Transverse colon (tissue), 4 donors: Measurements from ENCODE around the gene ANKRD52. TPM values are rescaled to one million over a fixed set of nuclear protein-coding genes. Genes with fewer than 3 reads are reported as not detected.
A peak's percentile ranks its signal among the peaks of the same experiment; 100 is the strongest.

Experiments used
- DNase-seq: peaks from one replicate; pipeline ENCODE4 v3.0.0-alpha.2; 2019
- H3K27ac ChIP-seq, 4 donors: fragments of 200-600 bp; sonication (generic); 2 replicates each; pipeline ENCODE4 v1.5.1; 2016 to 2018; ENCODE audit warnings: inconsistent platforms in 4 of 4
- H3K27me3 ChIP-seq: fragments of 200-600 bp; sonication (generic); 2 replicates; pipeline ENCODE4 v1.5.1; 2017; ENCODE audit warnings: inconsistent platforms
- H3K36me3 ChIP-seq, 4 donors: fragments of 200-600 bp; sonication (generic); 2 replicates each; pipeline ENCODE4 v1.5.1; 2017 to 2019; ENCODE audit warnings: inconsistent platforms in 4 of 4
- H3K4me1 ChIP-seq, 4 donors: fragments of 200-600 bp; sonication (generic); 2 replicates each; pipeline ENCODE4 v1.5.1; 2017 to 2020; ENCODE audit warnings: inconsistent platforms in 4 of 4
- H3K4me3 ChIP-seq, 4 donors: fragments of 200-600 bp; sonication (generic); 1 replicate in 1 of 4; 2 replicates in 3 of 4; pipeline versions ENCODE4 v1.5.1 to v1.6.1; 2017 to 2019; ENCODE audit warnings: inconsistent platforms in 4 of 4
- H3K9me3 ChIP-seq, 2 donors: fragments of 200-600 bp; sonication (generic); 2 replicates each; pipeline ENCODE4 v1.5.1; 2017 to 2019; ENCODE audit warnings: inconsistent platforms in 2 of 2
- CTCF ChIP-seq, 5 experiments: fragments of 200-600 bp in 3 of 5; fragments of 450-650 bp in 2 of 5; sonication (generic) in 3 of 5; IDR thresholded peaks; 1 replicate in 2 of 5; 2 replicates in 3 of 5; pipeline ENCODE4 v1.5.1; 2016 to 2017; ENCODE audit warnings: antibody characterized with exemption in 5 of 5, inconsistent platforms in 3 of 5, mild to moderate bottlenecking in 2 of 5, moderate library complexity in 1 of 5
- EP300 ChIP-seq: sonication (generic); formaldehyde crosslinking; IDR thresholded peaks from one replicate; pipeline ENCODE4 v1.6.1; 2017; ENCODE audit warnings: antibody characterized with exemption, low read depth
- POLR2A ChIP-seq: fragments of 450-650 bp; IDR thresholded peaks from one replicate; pipeline ENCODE4 v1.6.1; 2016; ENCODE audit warnings: antibody characterized with exemption, mild to moderate bottlenecking, moderate library complexity
- POLR2AphosphoS5 ChIP-seq, 3 donors: sonication (generic); formaldehyde crosslinking; IDR thresholded peaks; one replicate each; pipeline ENCODE4 v1.6.1; 2016; ENCODE audit warnings: antibody characterized with exemption in 3 of 3
- WGBS, 2 donors: methylation state at CpG; one replicate each; pipeline ENCODE4 v1.1.5; 2018; ENCODE audit warnings: low coverage in 1 of 2; 5-methylcytosine and 5-hydroxymethylcytosine counted together
- in situ Hi-C, 4 donors: fragments of 200-750 bp; cut with MboI; loops; one replicate each; pipeline versions ENCODE4 v1.15.0 to v1.15.1; 2017; ENCODE audit warnings: low sequenced_read_pairs in 3 of 4, low pct_ligation_motif_present in 1 of 4, low pct_unique_long_range_greater_than_20kb in 1 of 4
- intact Hi-C: fragments of 100-400 bp; cut with DNase I; formaldehyde crosslinking; loops from one replicate; pipeline ENCODE4 v1.15.1; 2023; ENCODE audit warnings: low total_unique reads
- total RNA-seq, 4 donors: library from RNA; depleted of rRNA; stranded (reverse); fragments of >200 nt; gene quantifications; one replicate each; pipeline ENCODE4 v1.1.0, GENCODE V29; 2016

ANKRD52 gene
- total RNA-seq, 4 donors from 2014 or later, result 28.4 to 120 (median 40.0) TPM

- Histone ChIP-seq H3K27me3 (no peaks in the 10 kb centered on the region), H3K4me1 (peaks cover 21 to 59% (median 32%) of the 10 kb centered on the region in 4 donors), H3K9me3 (no peaks in the 10 kb centered on the region), H3K36me3 (peaks cover 0 to 5% (median 0%) of the 10 kb centered on the region in 4 donors), H3K4me3 (peak overlapping the region; percentile 68 to 94 (median 81)), H3K27ac (peak overlapping the region; percentile 95 to 98 (median 97))
- peak; percentile 51 for DNase-seq
- no peak for TF ChIP-seq POLR2AphosphoS5 (IDR thresholded peaks at IDR 0.05)
- TF ChIP-seq CTCF (IDR thresholded peaks at IDR 0.05), result no peak
- no peak for TF ChIP-seq EP300
- no peak for TF ChIP-seq POLR2A
- in situ Hi-C loops, result no loop called here
- WGBS, 2 donors, result 2 to 4% methylated on average over 5 to 10 of the region's 10 CpGs
- intact Hi-C loops, result no loop called here
Measured at GRCh38 chr12:56299308-56299852, 41.2 kb upstream of the ANKRD52 start.

GRCh38 chr12:56298828-56299227 is 40.6 kb upstream of the ANKRD52 start:
- no peak for DNase-seq
- in situ Hi-C loops, result no loop called here
- H3K36me3 ChIP-seq, result peaks cover 0 to 3% (median 0%) of the 10 kb centered on the region in 4 donors
- WGBS, 2 donors, result 13 to 58% methylated on average over 1 to 5 of the region's 5 CpGs
- peak overlapping the region in 3 of 4 donors; percentile 69 to 94 (median 93) for H3K4me3 ChIP-seq
- H3K4me1 ChIP-seq, result peaks cover 21 to 60% (median 32%) of the 10 kb centered on the region in 4 donors
- TF ChIP-seq CTCF (IDR thresholded peaks at IDR 0.05) (no peak), POLR2AphosphoS5 (IDR thresholded peaks at IDR 0.05) (no peak), POLR2A (no peak), EP300 (no peak)
- H3K27ac ChIP-seq, result peak overlapping the region; percentile 95 to 98 (median 97)
- H3K27me3 ChIP-seq, result no peaks in the 10 kb centered on the region
- no peaks in the 10 kb centered on the region for H3K9me3 ChIP-seq
- intact Hi-C loops, result no loop called here

GRCh38 chr12:56297400-56297799 is 39.2 kb upstream of the ANKRD52 start:
- in situ Hi-C loops (no loop called here), intact Hi-C loops (no loop called here)
- TF ChIP-seq CTCF (IDR thresholded peaks at IDR 0.05), result no peak
- TF ChIP-seq EP300, result no peak
- TF ChIP-seq POLR2AphosphoS5 (IDR thresholded peaks at IDR 0.05), result no peak
- TF ChIP-seq POLR2A, result no peak
- H3K9me3 ChIP-seq, result no peaks in the 10 kb centered on the region
- no peaks in the 10 kb centered on the region for H3K27me3 ChIP-seq
- H3K27ac ChIP-seq, result no peak overlapping the region
- H3K4me3 ChIP-seq, result no peak overlapping the region
- 86 to 90% methylated on average over 8 of the region's 8 CpGs for WGBS, 2 donors
- peaks cover 21 to 60% (median 32%) of the 10 kb centered on the region in 4 donors for H3K4me1 ChIP-seq
- DNase-seq, result no peak
- no peaks in the 10 kb centered on the region for H3K36me3 ChIP-seq

- H3K9me3 ChIP-seq, result no peaks in the 10 kb centered on the region
- no peak for TF ChIP-seq EP300
- TF ChIP-seq CTCF (IDR thresholded peaks at IDR 0.05), result no peak
- no peak for TF ChIP-seq POLR2AphosphoS5 (IDR thresholded peaks at IDR 0.05)
- TF ChIP-seq POLR2A, result no peak
- H3K4me1 ChIP-seq, result peaks cover 21 to 56% (median 31%) of the 10 kb centered on the region in 4 donors
- no peak overlapping the region for H3K4me3 ChIP-seq
- H3K27me3 ChIP-seq, result no peaks in the 10 kb centered on the region
- DNase-seq, result no peak
- in situ Hi-C loops (no loop called here), intact Hi-C loops (no loop called here)
- 71 to 74% methylated on average over 4 to 5 of the region's 5 CpGs for WGBS, 2 donors
- H3K36me3 ChIP-seq, result peaks cover 0 to 3% (median under 1%) of the 10 kb centered on the region in 4 donors
- H3K27ac ChIP-seq, result no peak overlapping the region
Measured at GRCh38 chr12:56296295-56296694, 38.1 kb upstream of the ANKRD52 start.
